HG02678 (cell line): ENCODE results near the gene RFTN1.
A peak's percentile ranks its signal among the peaks of the same experiment; 100 is the strongest.

Experiments
- ATAC-seq: cut with Tn5 transposase; IDR thresholded peaks from one replicate; pipeline ENCODE4 v1.9.1; 2021; ENCODE audit warnings: mild to moderate bottlenecking, moderate library complexity; ENCODE audit not compliant: unreplicated experiment

The RFTN1 gene

GRCh38 chr3:16364963-16365362 is 148.5 kb downstream of the RFTN1 start:
- ATAC-seq = no peak

GRCh38 chr3:16364323-16364722 is 149.2 kb downstream of the RFTN1 start:
- ATAC-seq = no peak

GRCh38 chr3:16363636-16364035 is 149.9 kb downstream of the RFTN1 start:
- ATAC-seq = no peak

- no peak for ATAC-seq
These were observed 150.7 kb downstream of the RFTN1 start for GRCh38 chr3:16362770-16363169.

GRCh38 chr3:16361087-16361486 is 152.4 kb downstream of the RFTN1 start:
- no peak for ATAC-seq

- ATAC-seq = no peak
These were observed 154.2 kb downstream of the RFTN1 start for GRCh38 chr3:16359331-16359730.

GRCh38 chr3:16358336-16358735 is 155.2 kb downstream of the RFTN1 start:
- ATAC-seq = no peak

GRCh38 chr3:16357186-16358121 is 156.0 kb downstream of the RFTN1 start:
- ATAC-seq = no peak

GRCh38 chr3:16355828-16356227 is 157.7 kb downstream of the RFTN1 start:
- no peak for ATAC-seq

GRCh38 chr3:16354291-16354690 is 159.2 kb downstream of the RFTN1 start:
- no peak for ATAC-seq

GRCh38 chr3:16352428-16352827 is 161.1 kb downstream of the RFTN1 start:
- ATAC-seq = no peak

GRCh38 chr3:16350597-16351318 is 162.7 kb downstream of the RFTN1 start:
- ATAC-seq = no peak

- ATAC-seq = no peak
These were observed 163.4 kb downstream of the RFTN1 start for GRCh38 chr3:16349986-16350596.

GRCh38 chr3:16347548-16347947 is 166.0 kb downstream of the RFTN1 start:
- no peak for ATAC-seq

GRCh38 chr3:16346413-16347081 is 167.0 kb downstream of the RFTN1 start:
- no peak for ATAC-seq

GRCh38 chr3:16343101-16343500 is 170.4 kb downstream of the RFTN1 start:
- ATAC-seq = no peak

- ATAC-seq = no peak
These were observed 174.5 kb downstream of the RFTN1 start for GRCh38 chr3:16338999-16339398.

GRCh38 chr3:16337856-16338540 is 175.5 kb downstream of the RFTN1 start:
- ATAC-seq = peak; percentile 92

GRCh38 chr3:16336825-16337224 is 176.7 kb downstream of the RFTN1 start:
- ATAC-seq = no peak
